DMS153 treated with DMSO at 0.1 percent for 48 hours (cell line): Measurements from ENCODE around the gene UPP1.
"Not testable (repeated sequence)": the region's sequence is repeated elsewhere in the genome, so short reads cannot be mapped to it uniquely, and the experiment has no call there.

Source experiments
- DNase-seq: peaks from one replicate; lab custom pipeline; 2025; ENCODE audit not compliant: unreplicated experiment; lab: John Stamatoyannopoulos, UW

UPP1 gene

GRCh38 chr7:48089046-48090003 is at the start of gene UPP1:
UPP1 (plus strand) TSS chr7:48089265; CDS start chr7:48094784, 5,519 bp downstream.
- peak; percentile 69 for DNase-seq

DNA sequence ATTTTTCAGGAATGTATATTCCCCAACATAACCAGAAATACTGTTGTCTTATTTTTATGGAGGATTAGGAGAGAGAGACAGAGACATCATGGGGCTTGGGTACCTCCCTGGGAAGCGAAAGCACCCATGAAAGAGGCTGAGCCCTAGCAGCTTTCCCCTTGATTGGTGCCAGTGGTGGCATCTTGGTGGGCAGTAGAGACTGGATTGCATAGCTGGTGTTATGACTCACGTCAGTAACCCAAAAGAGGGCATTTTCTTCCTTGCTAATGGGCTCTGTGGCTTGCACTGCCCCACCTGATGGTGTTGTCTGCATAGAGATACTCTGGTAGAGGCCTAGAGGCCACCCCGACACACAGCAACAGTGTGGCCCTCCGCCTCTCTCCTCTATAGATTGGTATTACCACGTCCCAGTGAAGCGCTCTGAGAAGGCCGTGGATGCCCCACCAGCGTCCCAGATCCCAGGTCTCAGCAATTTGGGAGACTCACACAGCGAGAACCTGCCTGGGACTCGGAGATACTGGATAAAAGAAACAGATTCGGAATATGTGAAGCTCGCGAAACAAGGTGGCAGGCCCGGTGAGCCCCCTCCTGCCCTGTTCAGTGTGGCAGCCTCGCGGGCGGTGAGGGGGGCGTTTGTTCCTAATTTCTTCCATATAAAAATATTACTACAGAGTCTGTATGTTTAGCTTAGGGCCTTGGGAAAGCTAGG is 48.0 kb upstream of the UPP1 start:
- DNase-seq, result no peak

GRCh38 chr7:48041653-48041970 is 47.5 kb upstream of the UPP1 start:
- DNase-seq, result no peak

DNA sequence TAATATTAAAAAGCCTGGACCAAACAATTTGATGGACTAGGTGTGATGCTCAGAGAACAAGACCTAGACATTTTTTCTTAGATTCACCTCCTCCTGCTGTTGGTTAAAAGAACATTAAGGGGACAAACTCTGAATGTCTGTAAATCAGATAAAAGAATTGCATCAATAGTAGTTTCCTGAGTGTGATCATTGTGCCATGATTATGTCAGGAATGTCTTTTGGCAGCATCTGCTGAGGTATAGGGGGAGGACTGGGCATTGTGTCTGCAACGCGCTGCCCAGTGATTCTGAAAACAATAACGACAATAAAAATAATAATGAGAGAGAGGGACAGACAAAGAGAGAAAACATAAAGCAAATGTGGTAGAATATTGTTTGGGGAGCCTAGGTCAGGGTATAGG is 46.8 kb upstream of the UPP1 start:
- DNase-seq, result no peak

- DNase-seq, result no peak
Measured at GRCh38 chr7:48042636-48043035, 46.4 kb upstream of the UPP1 start.

DNA sequence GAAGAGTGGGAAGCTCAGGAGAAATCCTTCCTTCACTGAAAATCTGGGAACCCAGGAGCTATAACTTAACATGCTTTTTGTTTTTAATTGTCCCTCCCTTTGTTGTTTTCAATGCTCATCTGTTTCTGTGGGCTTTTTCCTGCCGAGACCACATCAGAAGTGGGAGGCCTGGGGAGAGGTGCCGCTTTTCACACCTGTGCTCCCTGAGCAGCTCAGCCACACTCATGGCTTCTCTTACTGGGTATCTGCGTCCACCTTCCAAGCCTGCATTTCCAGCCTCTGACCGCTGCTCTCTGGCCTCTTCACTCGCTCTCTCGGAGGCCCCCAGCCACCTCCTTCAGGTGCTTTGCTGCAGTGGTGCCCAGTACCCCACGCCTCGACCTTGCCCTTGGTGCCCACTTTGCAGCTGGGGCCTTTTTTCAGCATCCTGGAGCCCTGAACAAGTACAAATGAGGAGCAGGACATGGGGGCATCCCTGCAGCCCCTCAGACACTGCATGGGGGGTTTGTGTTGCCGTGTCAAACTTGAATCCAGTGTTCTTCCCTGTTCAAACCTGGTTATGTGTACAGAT is 43.8 kb upstream of the UPP1 start:
- no peak for DNase-seq

- no peak for DNase-seq
Measured at GRCh38 chr7:48046458-48046857, 42.6 kb upstream of the UPP1 start.

- DNase-seq, result no peak
Measured at GRCh38 chr7:48048113-48048512, 41.0 kb upstream of the UPP1 start.

DNA sequence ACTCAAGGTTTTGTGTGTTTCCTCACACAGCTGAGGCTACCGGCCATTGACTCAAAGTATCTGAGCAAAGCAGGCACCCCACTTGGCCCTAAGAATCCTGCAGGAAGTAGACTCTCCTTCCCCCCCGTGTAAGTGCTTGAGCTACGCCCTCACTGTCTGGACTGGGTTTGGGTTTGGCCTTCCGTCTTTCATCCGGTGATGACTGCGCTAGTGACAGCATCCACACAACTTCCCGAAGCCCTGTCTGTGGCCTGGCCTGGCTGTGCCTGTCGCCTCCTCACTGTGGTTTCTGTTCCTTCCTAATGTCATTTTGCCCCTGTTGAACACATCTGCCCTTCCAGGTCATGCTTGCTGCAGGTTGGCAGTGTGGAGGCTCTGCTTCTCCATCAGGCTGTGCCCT is 39.2 kb upstream of the UPP1 start:
- DNase-seq, result no peak

DNA sequence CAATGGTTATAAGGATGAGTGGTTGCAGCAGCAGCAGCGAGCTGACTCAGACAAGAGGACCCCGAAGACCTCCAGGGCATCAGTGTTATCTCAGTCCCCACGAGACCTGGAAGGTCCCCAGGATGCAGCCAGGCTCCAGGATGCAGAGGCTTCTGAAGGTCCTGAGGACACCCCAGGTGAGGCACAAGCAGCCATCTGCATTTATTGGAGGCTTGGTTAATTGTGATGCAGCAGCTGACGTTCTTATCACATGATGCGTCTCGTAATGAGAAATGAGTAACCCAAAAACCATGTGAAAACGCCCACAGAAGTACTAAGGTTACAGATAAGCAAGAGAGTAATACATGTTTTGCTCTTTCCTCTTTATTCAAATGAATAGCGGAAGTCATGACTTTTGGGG is 36.3 kb upstream of the UPP1 start:
- DNase-seq, result no peak

- no peak for DNase-seq
Measured at GRCh38 chr7:48053736-48054135, 35.3 kb upstream of the UPP1 start.

DNA sequence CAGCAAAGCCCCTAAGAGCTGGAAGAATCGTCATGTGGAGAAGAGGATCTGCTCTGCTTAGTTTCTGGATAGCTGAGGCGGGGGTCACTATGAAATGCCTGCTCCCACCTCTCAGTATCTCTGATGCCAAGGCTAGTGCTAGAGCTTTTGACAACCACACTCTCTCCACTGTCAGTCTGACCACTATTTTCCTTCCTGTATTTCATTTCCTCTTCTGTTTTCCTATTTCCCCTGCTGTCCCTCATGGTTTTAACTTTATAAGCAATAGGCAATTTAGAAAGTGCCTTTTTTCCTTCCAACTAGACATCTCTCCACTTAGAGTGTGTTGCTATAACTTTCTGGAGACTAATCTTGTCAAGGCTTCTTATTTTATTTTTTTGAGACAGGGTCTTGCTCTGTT is 30.1 kb upstream of the UPP1 start:
- no peak for DNase-seq

DNA sequence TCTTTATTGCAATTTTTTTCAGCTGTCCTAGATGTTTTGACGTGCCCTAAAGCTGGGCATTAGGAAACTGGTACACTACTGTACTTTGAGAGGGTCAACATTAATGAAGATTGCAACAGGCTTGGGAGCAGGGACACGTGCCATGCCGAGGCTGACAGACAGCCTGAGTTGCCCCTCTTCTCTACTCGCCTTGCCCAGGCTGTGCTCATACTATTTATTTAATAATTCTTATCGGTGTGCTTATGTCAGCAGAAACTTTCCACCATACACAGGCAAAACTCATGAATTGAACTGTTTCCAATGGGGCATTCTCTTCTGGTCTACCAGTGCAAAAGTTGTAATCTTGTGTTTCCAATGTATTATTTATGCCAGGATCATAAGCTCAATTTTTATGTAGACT is 29.4 kb upstream of the UPP1 start:
- no peak for DNase-seq

DNA sequence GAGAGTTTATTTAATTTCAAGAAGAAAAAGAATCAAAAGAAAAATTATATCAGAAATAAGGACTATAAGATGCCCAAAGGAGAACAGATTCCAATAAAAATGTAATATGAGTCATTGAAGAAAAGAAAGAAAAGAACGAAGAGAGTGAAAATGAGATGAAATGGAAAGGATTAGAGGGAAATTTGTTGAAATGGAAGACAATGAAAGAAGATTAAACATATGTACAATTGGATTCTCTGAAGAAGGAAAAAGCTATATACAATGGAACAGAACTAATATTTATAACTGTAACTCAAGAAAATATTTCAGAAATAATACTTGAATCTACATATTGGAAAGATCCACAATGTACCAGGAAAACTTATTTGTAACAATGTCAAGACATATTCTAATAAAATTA is 25.1 kb upstream of the UPP1 start:
- no peak for DNase-seq

DNA sequence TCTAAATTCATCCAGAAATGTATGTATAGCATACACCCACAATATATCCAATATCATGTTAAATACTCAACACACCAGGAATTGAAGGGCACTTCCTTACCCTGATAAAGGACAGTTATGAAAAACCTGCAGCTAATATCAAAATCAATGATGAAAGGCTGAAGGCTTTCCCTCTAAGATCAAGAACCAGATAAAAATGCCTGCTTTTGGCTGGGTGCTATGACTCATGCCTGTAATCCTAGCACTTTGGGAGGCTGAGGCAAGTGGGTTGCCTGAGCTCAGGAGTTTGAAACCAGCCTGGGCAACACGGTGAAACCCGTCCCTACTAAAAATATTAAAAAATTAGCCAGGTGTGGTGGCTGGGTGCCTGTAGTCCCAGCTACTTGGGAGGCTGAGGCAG is 21.6 kb upstream of the UPP1 start:
- no peak for DNase-seq

DNA sequence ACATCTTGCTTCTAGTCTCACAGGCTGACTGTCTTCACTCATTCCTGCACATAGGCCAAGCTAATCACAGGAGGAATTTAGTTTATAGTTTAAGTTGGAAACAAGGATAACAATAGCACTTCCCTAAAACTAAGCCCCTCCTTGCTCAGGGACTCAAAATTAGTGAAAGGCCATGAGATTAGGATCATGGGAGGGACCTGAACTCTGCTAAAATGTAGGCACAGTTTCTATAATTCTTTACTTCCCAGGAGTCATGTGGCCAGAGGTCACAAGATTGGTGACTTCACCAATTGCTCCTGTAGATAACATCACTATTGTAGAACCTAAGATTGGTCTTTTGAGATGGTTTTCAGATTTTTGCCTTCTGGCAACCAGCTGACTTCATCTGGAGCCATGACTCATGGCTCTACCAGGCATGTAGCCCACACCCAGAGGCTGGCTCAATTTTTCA is 14.8 kb upstream of the UPP1 start:
- no peak for DNase-seq

- no peak for DNase-seq
Measured at GRCh38 chr7:48077423-48077822, 11.6 kb upstream of the UPP1 start.

DNA sequence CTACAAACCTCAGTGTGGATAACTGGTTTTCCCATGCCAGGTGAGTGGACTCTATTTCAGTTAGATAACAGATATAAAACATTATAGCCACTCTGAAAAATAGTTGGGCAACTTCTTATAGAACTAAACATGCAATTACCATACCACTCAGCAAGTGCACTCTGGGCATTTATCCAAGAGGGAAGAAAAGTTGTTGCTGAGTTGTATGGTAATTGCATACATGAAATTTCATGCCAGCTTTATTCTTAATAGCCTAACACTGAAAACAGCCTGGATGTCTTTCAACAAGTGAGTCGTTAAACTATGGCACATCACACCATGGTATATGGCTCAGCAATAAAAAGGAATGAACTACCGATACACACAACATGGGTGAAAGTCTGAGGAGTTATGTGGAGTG is 10.6 kb upstream of the UPP1 start:
- DNase-seq, result no peak

GRCh38 chr7:48082378-48082777 is 6.7 kb upstream of the UPP1 start:
- not testable (repeated sequence) for DNase-seq

- DNase-seq, result no peak
Measured at GRCh38 chr7:48083114-48083830, 5.8 kb upstream of the UPP1 start.

DNA sequence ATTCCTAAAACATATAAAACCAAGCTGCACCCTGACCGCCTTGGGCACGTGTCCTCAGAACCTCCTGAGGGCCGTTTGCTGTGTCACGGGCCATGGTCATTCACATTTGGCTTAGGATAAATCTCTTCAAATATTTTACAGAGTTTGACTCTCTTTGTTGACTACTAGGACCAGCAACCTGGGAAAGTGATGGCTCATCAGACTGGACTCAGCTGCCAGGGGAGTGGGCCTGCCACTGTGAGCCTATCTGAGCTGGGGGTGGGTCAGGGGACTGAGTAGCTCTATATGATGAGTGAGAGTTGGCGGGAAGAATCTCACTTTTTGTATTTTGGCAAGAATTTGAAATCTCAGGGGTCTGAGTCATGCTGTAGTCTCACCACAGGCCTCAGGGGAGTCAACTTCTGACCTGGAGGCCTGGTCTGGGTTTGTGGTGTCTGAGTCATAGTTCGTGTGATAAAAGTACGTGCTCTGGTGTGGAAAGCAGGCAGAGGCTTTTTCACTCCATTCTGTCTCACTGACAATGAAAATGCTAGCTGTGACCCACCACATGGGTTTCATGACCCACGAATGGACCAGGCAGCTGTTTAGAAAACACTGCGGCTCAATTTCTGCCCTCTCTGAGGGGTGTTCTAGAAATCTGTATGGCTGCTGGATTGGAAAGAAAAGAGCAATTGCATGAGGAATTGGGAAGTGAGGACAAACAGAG is 4.2 kb upstream of the UPP1 start:
- DNase-seq, result no peak
